ENCODE results near the gene CCDC3.

The CCDC3 gene

GRCh38 chr10:12907656-12908055, 93.9 kb downstream of the CCDC3 start:
- TF ChIP-seq CTCF (IDR thresholded peaks at IDR 0.05) (no peak), ZFX (IDR thresholded peaks at IDR 0.05; ENCODE audit: borderline replicate concordance) (no peak)
- H3K27ac ChIP-seq, result no peak overlapping the region

- H3K27ac ChIP-seq, result no peak overlapping the region
- TF ChIP-seq ZFX (IDR thresholded peaks at IDR 0.05; ENCODE audit: borderline replicate concordance) (no peak), CTCF (IDR thresholded peaks at IDR 0.05) (no peak)
Observed at GRCh38 chr10:12906051-12906541, 95.4 kb downstream of the CCDC3 start.

- TF ChIP-seq ZFX (IDR thresholded peaks at IDR 0.05; ENCODE audit: borderline replicate concordance) (no peak), CTCF (IDR thresholded peaks at IDR 0.05) (no peak)
Observed at GRCh38 chr10:12905067-12905466, 96.4 kb downstream of the CCDC3 start.

GRCh38 chr10:12902851-12903358, 98.6 kb downstream of the CCDC3 start:
- TF ChIP-seq ZFX (IDR thresholded peaks at IDR 0.05; ENCODE audit: borderline replicate concordance) (no peak), CTCF (IDR thresholded peaks at IDR 0.05) (no peak)
- no peak overlapping the region for H3K27ac ChIP-seq

More at GRCh38 chr10:12905067-12905466, 96.4 kb downstream of the CCDC3 start:
- H3K27ac ChIP-seq, result no peak overlapping the region

GRCh38 chr10:12902135-12902572, 99.4 kb downstream of the CCDC3 start:
- TF ChIP-seq CTCF (IDR thresholded peaks at IDR 0.05) (peak; percentile 76), ZFX (IDR thresholded peaks at IDR 0.05; ENCODE audit: borderline replicate concordance) (no peak)
- H3K27ac ChIP-seq, result no peak overlapping the region

- TF ChIP-seq ZFX (IDR thresholded peaks at IDR 0.05; ENCODE audit: borderline replicate concordance), result no peak
- H3K27ac ChIP-seq, result no peak overlapping the region
Observed at GRCh38 chr10:12899546-12899945, 102.0 kb downstream of the CCDC3 start.

GRCh38 chr10:12898271-12898670, 103.2 kb downstream of the CCDC3 start:
- TF ChIP-seq CTCF (IDR thresholded peaks at IDR 0.05), result no peak
- TF ChIP-seq ZFX (IDR thresholded peaks at IDR 0.05; ENCODE audit: borderline replicate concordance), result no peak

GRCh38 chr10:12897278-12897677, 104.2 kb downstream of the CCDC3 start:
- TF ChIP-seq ZFX (IDR thresholded peaks at IDR 0.05; ENCODE audit: borderline replicate concordance), result no peak
- TF ChIP-seq CTCF (IDR thresholded peaks at IDR 0.05), result no peak
- H3K27ac ChIP-seq, result no peak overlapping the region

More at GRCh38 chr10:12898271-12898670, 103.2 kb downstream of the CCDC3 start:
- H3K27ac ChIP-seq, result no peak overlapping the region
